ENCODE results near the gene KCTD12.

GRCh38 chr13:76934671-76935070 lies 48.5 kb upstream of the KCTD12 start:
- TF ChIP-seq CTCF (optimal IDR thresholded peaks at IDR 0.05 in 1 of 3, IDR thresholded peaks at IDR 0.05 in 1 of 3, conservative IDR thresholded peaks at IDR 0.05 in 1 of 3; ENCODE audit: extremely low read depth in 1 of 3, insufficient read depth in 2 of 3, low read length in 3 of 3) (no peak), EZH2 (IDR thresholded peaks at IDR 0.05; ENCODE audit: low read length) (no peak)
